GM21529 (cell line): Measurements from ENCODE around the gene ANAPC10.
"Not testable (repeated sequence)": the region's sequence is repeated elsewhere in the genome, so short reads cannot be mapped to it uniquely, and the experiment has no call there.

Experiments used
- ATAC-seq: cut with Tn5 transposase; IDR thresholded peaks from one replicate; pipeline ENCODE4 v1.9.1; 2021; ENCODE audit not compliant: unreplicated experiment

ANAPC10 gene

GRCh38 chr4:145097821-145098674 lies at the start of gene ANAPC10, which contains the start of gene ABCE1:
Gene ANAPC10 (minus strand): TSS chr4:145098196. CDS start chr4:145096099, 2,097 bp downstream.
Gene ABCE1 (plus strand): TSS chr4:145098311. CDS start chr4:145104413, 6,102 bp downstream.
- ATAC-seq: peak; percentile 77

GRCh38 chr4:145136219-145136618 lies 38.2 kb upstream of the ANAPC10 start:
- ATAC-seq: not testable (repeated sequence)

GRCh38 chr4:145132511-145133098 lies 34.6 kb upstream of the ANAPC10 start:
- peak; percentile 79 for ATAC-seq

GRCh38 chr4:145131848-145132247 lies 33.9 kb upstream of the ANAPC10 start:
- no peak for ATAC-seq

GRCh38 chr4:145130788-145131399 lies 32.9 kb upstream of the ANAPC10 start:
- no peak for ATAC-seq

- ATAC-seq: no peak
Measured at GRCh38 chr4:145130130-145130529, 32.1 kb upstream of the ANAPC10 start.

- no peak for ATAC-seq
Measured at GRCh38 chr4:145125396-145125795, 27.4 kb upstream of the ANAPC10 start.

- no peak for ATAC-seq
Measured at GRCh38 chr4:145108128-145108527, 10.1 kb upstream of the ANAPC10 start.

- no peak for ATAC-seq
Measured at GRCh38 chr4:145107126-145107525, 9.1 kb upstream of the ANAPC10 start.

- ATAC-seq: no peak
Measured at GRCh38 chr4:145103496-145103895, 5.5 kb upstream of the ANAPC10 start.

- ATAC-seq: no peak
Measured at GRCh38 chr4:145102619-145103018, 4.6 kb upstream of the ANAPC10 start.

- no peak for ATAC-seq
Measured at GRCh38 chr4:145101091-145101490, 3.1 kb upstream of the ANAPC10 start.

GRCh38 chr4:145099653-145100052 lies 1.7 kb upstream of the ANAPC10 start:
- ATAC-seq: peak; percentile 18

- ATAC-seq: peak; percentile 22
Measured at GRCh38 chr4:145098675-145099037, 660 bp upstream of the ANAPC10 start.

GRCh38 chr4:145097331-145097820 lies 620 bp downstream of the ANAPC10 start:
- peak; percentile 2 for ATAC-seq

- no peak for ATAC-seq
Measured at GRCh38 chr4:145093638-145094037, 4.4 kb downstream of the ANAPC10 start.

- no peak for ATAC-seq
Measured at GRCh38 chr4:145090380-145090779, 7.6 kb downstream of the ANAPC10 start.

GRCh38 chr4:145083891-145084605 lies 13.9 kb downstream of the ANAPC10 start:
- no peak for ATAC-seq

- ATAC-seq: no peak
Measured at GRCh38 chr4:145081756-145082155, 16.2 kb downstream of the ANAPC10 start.

GRCh38 chr4:145076469-145076855 lies 21.5 kb downstream of the ANAPC10 start:
- ATAC-seq: no peak
